HEK293T (cell line): Measurements from ENCODE around the gene TGFBR3.

ENCODE experiments used
- ARNT ChIP-seq: fragments of 450-650 bp; IDR thresholded peaks from 2 replicates; pipeline ENCODE4 v1.6.1; 2017; ENCODE audit warnings: mild to moderate bottlenecking
- BHLHE40 ChIP-seq: fragments of 450-650 bp; IDR thresholded peaks from 2 replicates; pipeline ENCODE4 v1.6.1; 2016; ENCODE audit warnings: mild to moderate bottlenecking, moderate library complexity, borderline replicate concordance
- CTBP1 ChIP-seq: fragments of 450-650 bp; IDR thresholded peaks from 2 replicates; pipeline ENCODE4 v1.6.1; 2016; ENCODE audit warnings: borderline replicate concordance
- FOXA1 ChIP-seq: fragments of 450-650 bp; IDR thresholded peaks from 2 replicates; pipeline ENCODE4 v1.6.1; 2016; ENCODE audit warnings: mild to moderate bottlenecking
- FOXK2 ChIP-seq: fragments of 450-650 bp; IDR thresholded peaks from 2 replicates; pipeline ENCODE4 v1.6.1; 2016; ENCODE audit warnings: mild to moderate bottlenecking
- HDGF ChIP-seq: fragments of 450-650 bp; IDR thresholded peaks from 2 replicates; pipeline ENCODE4 v1.6.1; 2017; ENCODE audit warnings: antibody characterized with exemption, borderline replicate concordance
- LEF1 ChIP-seq: fragments of 450-650 bp; IDR thresholded peaks from 2 replicates; pipeline ENCODE4 v1.6.1; 2017; ENCODE audit warnings: mild to moderate bottlenecking, borderline replicate concordance
- SUZ12 ChIP-seq: fragments of 450-650 bp; IDR thresholded peaks from 2 replicates; pipeline ENCODE4 v1.6.1; 2016; ENCODE audit warnings: mild to moderate bottlenecking
- TARDBP ChIP-seq: fragments of 450-650 bp; IDR thresholded peaks from 2 replicates; pipeline ENCODE4 v1.6.1; 2016
- TF ChIP-seq, protein P1 (sequence below): fragments of 450-650 bp; IDR thresholded peaks from 2 replicates; pipeline ENCODE4 v1.6.1; 2016

DNA sequence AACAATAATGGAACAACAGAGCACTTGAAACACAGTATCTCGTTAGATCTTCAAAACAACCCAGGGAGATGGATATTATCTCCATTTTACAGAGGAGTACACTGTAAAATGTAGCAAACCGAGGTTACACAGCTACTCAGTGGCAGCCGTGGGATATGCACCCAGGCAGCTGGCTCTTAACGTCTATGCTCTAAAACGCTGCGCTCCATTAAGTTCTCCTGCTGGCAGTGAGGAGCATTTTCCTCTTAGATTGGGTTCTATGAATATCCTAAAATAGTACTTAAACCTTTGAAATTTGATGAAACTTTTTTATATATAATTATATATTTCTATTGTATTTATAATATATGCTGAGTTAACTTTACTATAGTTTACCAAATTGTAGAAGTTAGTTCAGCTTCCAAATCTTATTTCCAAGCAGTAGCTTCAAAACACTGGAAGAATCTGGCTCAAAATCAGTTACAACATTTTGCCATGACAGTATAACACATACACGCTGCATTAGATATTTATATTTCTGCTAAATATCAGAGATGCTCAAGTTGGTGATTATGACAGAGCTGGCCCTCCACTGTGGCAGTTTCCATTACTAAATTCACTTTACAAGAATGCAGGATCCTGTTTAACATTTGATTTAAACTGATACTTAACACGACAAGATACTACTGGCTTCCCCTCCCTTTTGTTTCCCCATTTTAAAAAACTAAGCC, 49.5 kb downstream of the TGFBR3 start:
- TF ChIP-seq FOXA1, result no peak
- TF ChIP-seq HDGF, result no peak
- no peak for TF ChIP-seq SUZ12
- no peak for TF ChIP-seq ARNT
- TF ChIP-seq FOXK2, result no peak
- no peak for TF ChIP-seq BHLHE40
- TF ChIP-seq TARDBP, result no peak
- no peak for TF ChIP-seq LEF1
- no peak for TF ChIP-seq CTBP1
- TF ChIP-seq, protein P1, sequence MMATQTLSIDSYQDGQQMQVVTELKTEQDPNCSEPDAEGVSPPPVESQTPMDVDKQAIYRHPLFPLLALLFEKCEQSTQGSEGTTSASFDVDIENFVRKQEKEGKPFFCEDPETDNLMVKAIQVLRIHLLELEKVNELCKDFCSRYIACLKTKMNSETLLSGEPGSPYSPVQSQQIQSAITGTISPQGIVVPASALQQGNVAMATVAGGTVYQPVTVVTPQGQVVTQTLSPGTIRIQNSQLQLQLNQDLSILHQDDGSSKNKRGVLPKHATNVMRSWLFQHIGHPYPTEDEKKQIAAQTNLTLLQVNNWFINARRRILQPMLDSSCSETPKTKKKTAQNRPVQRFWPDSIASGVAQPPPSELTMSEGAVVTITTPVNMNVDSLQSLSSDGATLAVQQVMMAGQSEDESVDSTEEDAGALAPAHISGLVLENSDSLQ, result no peak
